ENCODE results near the gene COL23A1. TPM values are rescaled to one million over a fixed set of nuclear protein-coding genes. Genes with fewer than 3 reads are reported as not detected.
"Not testable (repeated sequence)": the region's sequence is repeated elsewhere in the genome, so short reads cannot be mapped to it uniquely, and the experiment has no call there.

The COL23A1 gene
- total RNA-seq, 1 donor from 2014 or later = 4.3 TPM

- H3K36me3 ChIP-seq = no peaks in the 10 kb centered on the region
- H3K27ac ChIP-seq = no peak overlapping the region
- no peaks in the 10 kb centered on the region for H3K9me3 ChIP-seq
- no peaks in the 10 kb centered on the region for H3K27me3 ChIP-seq
- no peaks in the 10 kb centered on the region for H3K4me1 ChIP-seq
- intact Hi-C loops (cut with DNase I) = no loop called here
- no peak overlapping the region for H3K4me3 ChIP-seq
- DNase-seq (ENCODE audit: low spot score in 2 of 2) = no peak
- no peak for TF ChIP-seq CTCF (IDR thresholded peaks at IDR 0.05)
Measured at GRCh38 chr5:178490935-178491652, 99.1 kb downstream of the COL23A1 start.

- DNase-seq (ENCODE audit: low spot score in 2 of 2) = no peak
- Histone ChIP-seq H3K27ac (no peak overlapping the region), H3K4me3 (no peak overlapping the region), H3K9me3 (no peaks in the 10 kb centered on the region), H3K27me3 (no peaks in the 10 kb centered on the region), H3K36me3 (no peaks in the 10 kb centered on the region), H3K4me1 (no peaks in the 10 kb centered on the region)
- intact Hi-C loops (cut with DNase I) = no loop called here
- TF ChIP-seq CTCF (IDR thresholded peaks at IDR 0.05) = no peak
Measured at GRCh38 chr5:178489271-178489976, 100.8 kb downstream of the COL23A1 start.

- no peaks in the 10 kb centered on the region for H3K4me1 ChIP-seq
- DNase-seq (ENCODE audit: low spot score in 2 of 2) = no peak
- TF ChIP-seq CTCF (IDR thresholded peaks at IDR 0.05) = no peak
- H3K36me3 ChIP-seq = no peaks in the 10 kb centered on the region
- no peak overlapping the region for H3K27ac ChIP-seq
- intact Hi-C loops (cut with DNase I) = no loop called here
- H3K9me3 ChIP-seq = no peaks in the 10 kb centered on the region
- H3K27me3 ChIP-seq = no peaks in the 10 kb centered on the region
- no peak overlapping the region for H3K4me3 ChIP-seq
Measured at GRCh38 chr5:178488696-178489095, 101.5 kb downstream of the COL23A1 start.

- Histone ChIP-seq H3K36me3 (no peaks in the 10 kb centered on the region), H3K4me3 (no peak overlapping the region), H3K4me1 (no peaks in the 10 kb centered on the region), H3K9me3 (no peaks in the 10 kb centered on the region), H3K27ac (no peak overlapping the region), H3K27me3 (no peaks in the 10 kb centered on the region)
- intact Hi-C loops (cut with DNase I) = no loop called here
- no peak for TF ChIP-seq CTCF (IDR thresholded peaks at IDR 0.05)
- DNase-seq (ENCODE audit: low spot score in 2 of 2) = no peak
Measured at GRCh38 chr5:178487911-178488600, 102.1 kb downstream of the COL23A1 start.

DNA sequence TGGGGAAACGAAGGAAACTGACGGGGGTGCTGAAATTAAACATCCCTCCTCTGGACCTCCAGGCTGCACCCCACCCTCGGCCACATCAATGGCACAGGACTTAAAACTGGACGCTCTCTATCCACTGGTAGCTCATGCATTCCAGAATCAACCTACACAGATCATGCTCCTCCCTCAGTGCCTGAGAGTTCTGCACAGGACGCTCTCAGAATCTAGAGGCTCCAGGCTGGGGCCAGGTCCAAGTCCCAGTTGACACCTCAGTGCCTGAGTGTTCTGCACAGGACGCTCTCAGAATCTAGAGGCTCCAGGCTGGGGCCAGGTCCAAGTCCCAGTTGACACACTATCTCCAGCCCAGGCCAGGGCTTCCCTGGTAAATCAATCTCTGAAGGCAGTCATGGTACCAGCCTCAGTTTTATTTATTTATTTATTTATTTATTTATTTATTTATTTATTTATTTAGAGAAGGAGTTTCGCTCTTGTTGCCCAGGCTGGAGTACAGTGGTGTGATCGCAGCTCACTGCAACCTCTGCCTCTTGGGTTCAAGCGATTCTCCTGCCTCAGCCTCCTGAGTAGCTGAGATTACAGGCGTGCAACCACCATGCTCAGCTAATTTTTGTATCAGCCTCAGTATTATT lies 103.2 kb downstream of the COL23A1 start:
- H3K4me3 ChIP-seq; intact Hi-C loops (cut with DNase I); H3K27me3 ChIP-seq; H3K27ac ChIP-seq; H3K9me3 ChIP-seq; DNase-seq (ENCODE audit: low spot score in 2 of 2); H3K36me3 ChIP-seq; H3K4me1 ChIP-seq: not testable (repeated sequence)

Measured in ascending aorta (tissue), 2 donors.